ENCODE measurements around the gene MRLN.

GRCh38 chr10:59753267-59753666 is at the start of gene MRLN:
- TF ChIP-seq POLR2AphosphoS5 (IDR thresholded peaks at IDR 0.05) = no peak
- TF ChIP-seq POLR2A (IDR thresholded peaks at IDR 0.05) = no peak
- TF ChIP-seq CTCF (IDR thresholded peaks at IDR 0.05) = no peak
